Activated gamma-delta T cell (primary cell): ENCODE measurements around the gene SPDYE16.
"Not testable (repeated sequence)": the region's sequence is repeated elsewhere in the genome, so short reads cannot be mapped to it uniquely, and the experiment has no call there.

Experiments used
- DNase-seq: peaks from one replicate; lab custom pipeline; 2025; lab: John Stamatoyannopoulos, UW

SPDYE16 gene

GRCh38 chr7:76504351-76505167, 38.5 kb downstream of the SPDYE16 start:
- DNase-seq = not testable (repeated sequence)

DNA sequence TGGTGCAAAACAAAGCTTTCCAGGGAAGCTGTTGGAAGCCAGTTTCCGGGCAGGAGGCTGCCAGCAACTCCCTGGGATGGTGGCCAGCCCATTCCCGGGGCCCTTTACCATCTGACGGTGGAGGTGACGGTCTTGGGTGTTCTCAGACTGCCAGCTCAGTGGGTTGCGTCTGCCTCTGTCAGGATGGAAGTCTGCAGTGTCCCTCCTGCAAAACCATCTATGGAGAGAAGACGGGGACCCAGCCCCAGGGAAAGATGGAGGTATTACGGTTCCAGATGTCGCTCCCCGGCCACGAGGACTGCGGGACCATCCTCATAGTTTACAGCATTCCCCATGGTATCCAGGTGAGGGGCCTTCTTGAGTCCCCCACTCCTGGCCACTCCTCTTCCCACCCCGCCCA, 39.9 kb downstream of the SPDYE16 start:
- not testable (repeated sequence) for DNase-seq

GRCh38 chr7:76502836-76503235, 40.3 kb downstream of the SPDYE16 start:
- not testable (repeated sequence) for DNase-seq

- not testable (repeated sequence) for DNase-seq
These were observed 40.9 kb downstream of the SPDYE16 start for GRCh38 chr7:76502224-76502623.

GRCh38 chr7:76499924-76500241, 43.2 kb downstream of the SPDYE16 start:
- not testable (repeated sequence) for DNase-seq

GRCh38 chr7:76499201-76499923, 43.7 kb downstream of the SPDYE16 start:
- DNase-seq = not testable (repeated sequence)

GRCh38 chr7:76498583-76499200, 44.4 kb downstream of the SPDYE16 start:
- DNase-seq = not testable (repeated sequence)

- DNase-seq = not testable (repeated sequence)
These were observed 45.0 kb downstream of the SPDYE16 start for GRCh38 chr7:76497918-76498582.

GRCh38 chr7:76495717-76496116, 47.4 kb downstream of the SPDYE16 start:
- not testable (repeated sequence) for DNase-seq

- DNase-seq = not testable (repeated sequence)
These were observed 51.0 kb downstream of the SPDYE16 start for GRCh38 chr7:76492139-76492538.

- not testable (repeated sequence) for DNase-seq
These were observed 55.1 kb downstream of the SPDYE16 start for GRCh38 chr7:76487969-76488368.

- DNase-seq = not testable (repeated sequence)
These were observed 56.5 kb downstream of the SPDYE16 start for GRCh38 chr7:76486618-76487017.

- DNase-seq = not testable (repeated sequence)
These were observed 57.1 kb downstream of the SPDYE16 start for GRCh38 chr7:76485822-76486610.

- DNase-seq = not testable (repeated sequence)
These were observed 58.6 kb downstream of the SPDYE16 start for GRCh38 chr7:76484456-76484855.

DNA sequence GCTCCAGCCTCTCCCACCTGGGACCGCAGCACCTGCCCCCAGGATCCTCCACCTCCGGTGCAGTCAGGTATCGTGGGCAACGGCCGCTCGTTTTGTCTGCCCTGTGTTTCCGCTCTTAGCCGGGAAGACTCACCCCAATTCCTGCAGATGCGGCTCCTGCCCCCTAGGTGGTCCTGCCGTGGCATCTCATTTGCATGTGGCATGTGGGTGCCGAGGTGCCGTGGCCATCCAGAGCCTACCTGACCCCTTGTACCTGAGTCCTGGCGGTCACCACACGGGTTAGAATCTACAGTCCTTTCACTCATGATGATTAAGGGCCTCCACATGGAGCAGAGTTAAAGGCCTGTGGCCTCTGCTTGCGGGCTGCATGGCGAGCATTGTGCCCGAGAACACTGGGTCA, 60.0 kb downstream of the SPDYE16 start:
- not testable (repeated sequence) for DNase-seq

- DNase-seq = not testable (repeated sequence)
These were observed 60.4 kb downstream of the SPDYE16 start for GRCh38 chr7:76482660-76483059.
